K562 (cell line): ENCODE data around the gene CLDN24. TPM values are rescaled to one million over a fixed set of nuclear protein-coding genes. Genes with fewer than 3 reads are reported as not detected.
"Not testable (repeated sequence)": the region's sequence is repeated elsewhere in the genome, so short reads cannot be mapped to it uniquely, and the experiment has no call there.

ENCODE experiments used
- ATAC-seq: fragments of 200-7000 bp; cut with Tn5 transposase; 3 replicates; pipeline ENCODE4 v1.9.1; 2020; ENCODE audit warnings: moderate library complexity
- BruUV-seq: library from RNA; stranded (reverse); fragments of 400-500 nt; replicated peaks from 2 replicates; lab custom pipeline; 2021; lab: Mats Ljungman, UMichigan
- CTCF ChIA-PET: fragments of 300-600 bp; formaldehyde crosslinking; extraction: SDS; loops from one replicate; lab custom pipeline; 2021; ENCODE audit warnings: low intra/inter-chr PET ratio; lab: Yijun Ruan, JAX
- POLR2A ChIA-PET: fragments of 300-600, 350-650 bp; sonication (Branson Sonifier 250); formaldehyde crosslinking; extraction: SDS; loops from one replicate; lab custom pipeline; 2021; ENCODE audit warnings: antibody characterized with exemption, inconsistent platforms; lab: Yijun Ruan, JAX
- DNase-seq, 4 experiments: peaks; one replicate each; pipeline versions ENCODE4 v3.0.0 to v3.0.0-alpha.2; 2011 to 2018; ENCODE audit warnings: low spot score in 3 of 4, mixed read lengths in 3 of 4; ENCODE audit errors: extremely low read depth in 1 of 4
- FAIRE-seq: peaks from 2 replicates; lab custom pipeline; 2011; peaks lifted over from hg19 to GRCh38; lab: Jason Lieb, UNC
- H2AFZ ChIP-seq: 2 replicates; pipeline ENCODE4 v1.6.0; 2011; ENCODE audit warnings: low read depth, low read length, control low read depth, inconsistent platforms
- H3K27ac ChIP-seq: fragments of 200-600 bp; 3 replicates; pipeline ENCODE4 v1.8.0; 2011; ENCODE audit warnings: low read depth, mild to moderate bottlenecking, control low read depth, inconsistent platforms, low read length, moderate library complexity, mixed read lengths; ENCODE audit errors: extremely low read depth
- H3K27me3 ChIP-seq, 2 experiments: fragments of 300-600 bp in 1 of 2; 2 replicates in 1 of 2; 3 replicates in 1 of 2; pipeline versions ENCODE4 v1.6.0 to v1.8.0; 2011; ENCODE audit warnings: inconsistent platforms in 2 of 2, low read length in 2 of 2, mild to moderate bottlenecking in 1 of 2, mixed read lengths in 1 of 2, moderate library complexity in 1 of 2; ENCODE audit not compliant: control insufficient read depth in 2 of 2, insufficient read depth in 2 of 2
- H3K36me3 ChIP-seq: fragments of 300-600 bp; 3 replicates; pipeline ENCODE4 v1.8.0; 2011; ENCODE audit warnings: mild to moderate bottlenecking, low read length, inconsistent platforms; ENCODE audit not compliant: control insufficient read depth, insufficient read depth
- H3K4me1 ChIP-seq, 2 experiments: fragments of 200-600 bp in 1 of 2; replicated peaks in 1 of 2; 2 replicates in 1 of 2; 3 replicates in 1 of 2; pipeline versions ENCODE4 v1.5.1 to v1.8.0; 2011; ENCODE audit warnings: inconsistent platforms in 2 of 2, low read length in 2 of 2, mild to moderate bottlenecking in 1 of 2, mixed read lengths in 1 of 2, moderate library complexity in 1 of 2; ENCODE audit not compliant: control insufficient read depth in 2 of 2, insufficient read depth in 2 of 2
- H3K4me2 ChIP-seq: 2 replicates; pipeline ENCODE4 v1.6.1; 2011; ENCODE audit warnings: low read length, control low read depth, inconsistent platforms, mixed read lengths; ENCODE audit not compliant: insufficient read depth
- H3K4me3 ChIP-seq: fragments of 200-600 bp; sonication (generic), shearing (Covaris generic); 2 replicates; pipeline ENCODE4 v1.5.1; 2016; ENCODE audit warnings: control low read depth, inconsistent platforms
- H3K79me2 ChIP-seq: fragments of 200-600 bp; 3 replicates; pipeline ENCODE4 v1.8.0; 2011; ENCODE audit warnings: low read length, inconsistent platforms; ENCODE audit not compliant: control insufficient read depth, insufficient read depth
- H3K9ac ChIP-seq, 2 experiments: 2 replicates each; pipeline versions ENCODE4 v1.6.0 to v1.6.1; 2011; ENCODE audit warnings: low read depth in 2 of 2, low read length in 2 of 2, control low read depth in 1 of 2, inconsistent platforms in 1 of 2, mild to moderate bottlenecking in 1 of 2, mixed read lengths in 1 of 2; ENCODE audit not compliant: insufficient read depth in 1 of 2
- H3K9me1 ChIP-seq: one replicate; pipeline ENCODE4 v1.6.0; 2011; ENCODE audit warnings: inconsistent platforms, mild to moderate bottlenecking, low read length, moderate library complexity; ENCODE audit not compliant: control insufficient read depth, insufficient read depth
- H3K9me3 ChIP-seq: replicated peaks from 2 replicates; pipeline ENCODE4 v1.5.1; 2011; ENCODE audit warnings: low read depth, low read length, inconsistent platforms; ENCODE audit not compliant: control insufficient read depth, insufficient read depth
- H4K20me1 ChIP-seq: replicated peaks from 2 replicates; pipeline ENCODE4 v1.6.1; 2011; ENCODE audit warnings: low read length, inconsistent platforms, mixed read lengths; ENCODE audit not compliant: control insufficient read depth, insufficient read depth
- CEBPG ChIP-seq, 3 experiments: fragments of 200-800 bp in 1 of 3; sonication (Bioruptor generic) in 1 of 3; sonication (generic) in 1 of 3; formaldehyde crosslinking in 1 of 3; IDR thresholded peaks in 2 of 3; conservative IDR thresholded peaks in 1 of 3; 2 replicates each; pipeline versions ENCODE4 v1.6.1 to v1.8.0; 2016 to 2022; ENCODE audit warnings: missing compliant biosample characterization in 2 of 3, missing genetic modification characterization in 2 of 3, mild to moderate bottlenecking in 1 of 3, missing genetic modification reagents in 1 of 3
- ESRRA ChIP-seq: fragments of 450-650 bp; IDR thresholded peaks from 2 replicates; pipeline ENCODE4 v1.6.1; 2014; ENCODE audit warnings: low read depth, mild to moderate bottlenecking, moderate library complexity, borderline replicate concordance
- FOXA3 ChIP-seq, 2 experiments: fragments of 450-650 bp in 1 of 2; sonication (generic) in 1 of 2; formaldehyde crosslinking; IDR thresholded peaks in 1 of 2; conservative IDR thresholded peaks in 1 of 2; 2 replicates each; pipeline versions ENCODE4 v1.4.0 to v1.8.0; 2020 to 2022; ENCODE audit warnings: mild to moderate bottlenecking in 2 of 2, missing genetic modification reagents in 1 of 2
- MEF2A ChIP-seq: IDR thresholded peaks from 2 replicates; pipeline ENCODE4 v1.6.1; 2011; ENCODE audit warnings: low read depth, mild to moderate bottlenecking, low read length, moderate library complexity; ENCODE audit not compliant: control insufficient read depth
- YY1 ChIP-seq, 3 experiments: IDR thresholded peaks; 2 replicates each; pipeline ENCODE4 v1.6.1; 2011; ENCODE audit warnings: low read length in 2 of 3, mild to moderate bottlenecking in 2 of 3, moderate library complexity in 2 of 3, borderline replicate concordance in 1 of 3, control low read depth in 1 of 3, low read depth in 1 of 3; ENCODE audit not compliant: insufficient read depth in 3 of 3, insufficient replicate concordance in 2 of 3, control insufficient read depth in 1 of 3, insufficient read length in 1 of 3; ENCODE audit errors: extremely low read depth in 1 of 3
- ZNF431 ChIP-seq: sonication (generic); formaldehyde crosslinking; IDR thresholded peaks from 2 replicates; pipeline ENCODE4 v1.8.0; 2022; ENCODE audit warnings: mild to moderate bottlenecking, missing genetic modification reagents
- WGBS: fragments of 100-300 bp; shearing (Covaris generic); methylation state at CpG from one replicate; pipeline ENCODE4 v1.1.6; 2016; ENCODE audit warnings: low coverage, mixed read lengths; ENCODE audit not compliant: insufficient coverage; ENCODE audit errors: missing lambda C conversion rate; 5-methylcytosine and 5-hydroxymethylcytosine counted together
- in situ Hi-C: fragments of 300-500 bp; cut with MboI; formaldehyde crosslinking; loops from 4 replicates; pipeline ENCODE4 v1.15.0; 2018; ENCODE audit warnings: inconsistent platforms, mixed read lengths
- intact Hi-C: fragments of 100-400 bp; cut with micrococcal nuclease; formaldehyde crosslinking; loops from 2 replicates; pipeline ENCODE4 v1.14.2; 2022
- polyA plus RNA-seq, 8 experiments: library from polyadenylated mRNA; depleted of rRNA in 4 of 8; stranded (reverse) in 5 of 8; unstranded in 3 of 8; fragments of >200 nt; fragmentation: Nextera tagmentation in 2 of 8; fragmentation: Illumina TruSeq in 1 of 8; extraction: Ambion mirVana in 2 of 8; extraction: Trizol in 1 of 8; gene quantifications; 2 replicates each; pipeline versions ENCODE4 v1.2.1 to v1.2.3, GENCODE V29; 2011 to 2014; ENCODE audit warnings: inconsistent platforms in 1 of 8, missing spikeins in 1 of 8
- total RNA-seq, 7 experiments: library from RNA; depleted of rRNA in 6 of 7; stranded (reverse); fragments of >200 nt in 6 of 7; fragmentation: Illumina TruSeq in 2 of 7; extraction: Trizol in 2 of 7; gene quantifications; 2 replicates each; pipeline versions ENCODE4 v1.2.1 to v1.2.3, GENCODE V29; 2011 to 2021; ENCODE audit warnings: low replicate concordance in 1 of 7

CLDN24 gene
- total and polyA plus RNA-seq, 9 of the 15 experiments (the other 6 are each of a cell fraction or from before 2014, with no cell fraction given), result not detected

GRCh38 chr4:183326853-183327252 is 4.6 kb upstream of the CLDN24 start (continued):
- TF ChIP-seq YY1 (IDR thresholded peaks at IDR 0.05; ENCODE audit: borderline replicate concordance in 1 of 3, control insufficient read depth in 1 of 3, extremely low read depth in 1 of 3, insufficient read depth in 3 of 3, insufficient read length in 1 of 3, insufficient replicate concordance in 2 of 3, low read depth in 1 of 3, low read length in 2 of 3), result no peak
- no peak for TF ChIP-seq CEBPG (CRISPR knock-in tag; IDR thresholded peaks at IDR 0.05)
- 0 out of 4 replicates have a peak, but pooled peaks of 1 of the 2 experiments have one; percentile 18 for TF ChIP-seq CEBPG (tag; conservative IDR thresholded peaks at IDR 0.05 in 1 of 2, IDR thresholded peaks at IDR 0.05 in 1 of 2)
- TF ChIP-seq FOXA3 (CRISPR knock-in tag; conservative IDR thresholded peaks at IDR 0.05 in 1 of 2, IDR thresholded peaks at IDR 0.05 in 1 of 2), result no peak
- TF ChIP-seq MEF2A, result 0 out of 2 replicates have a peak, but pooled peaks have one; percentile 33
- no peak for TF ChIP-seq ESRRA

- CTCF ChIA-PET, H3K36me3 ChIP-seq, H3K79me2 ChIP-seq, H3K9me1 ChIP-seq, H3K9ac ChIP-seq, H4K20me1 ChIP-seq, DNase-seq, FAIRE-seq, BruUV-seq, H3K4me1 ChIP-seq, in situ Hi-C loops, H3K4me3 ChIP-seq, intact Hi-C loops, POLR2A ChIA-PET, H3K4me2 ChIP-seq, H3K9me3 ChIP-seq, ATAC-seq, H2AFZ ChIP-seq: not testable (repeated sequence)
- 41% methylated on average over 6 of the region's 6 CpGs for WGBS
- peaks cover 0 to 15% of the 10 kb centered on the region in 2 experiments; a peak in 1 of 5 replicates for H3K27me3 ChIP-seq
- TF ChIP-seq ZNF431 (CRISPR knock-in tag), result peak; percentile 93
- TF ChIP-seq, all 486 proteins: peak for 1; not testable (repeated sequence) for 485
- not testable (repeated sequence) for H3K27ac ChIP-seq
Measured at GRCh38 chr4:183326387-183326786, 4.2 kb upstream of the CLDN24 start.
